H9 (cell line): ENCODE measurements around the gene EDA. TPM values are rescaled to one million over a fixed set of nuclear protein-coding genes. Genes with fewer than 3 reads are reported as not detected.

Source experiments
- DNase-seq: peaks from one replicate; pipeline ENCODE4 v3.0.0-alpha.2; 2017
- H2AFZ ChIP-seq: one replicate; pipeline ENCODE4 v1.6.1; 2013; ENCODE audit warnings: mild to moderate bottlenecking, low read length, control low read depth, moderate library complexity
- H2AK5ac ChIP-seq: 2 replicates; pipeline ENCODE4 v1.6.1; 2013; ENCODE audit warnings: low read length, control low read depth, mixed read lengths; ENCODE audit not compliant: insufficient read length
- H2BK120ac ChIP-seq: one replicate; pipeline ENCODE4 v1.6.1; 2013; ENCODE audit warnings: low read depth, mild to moderate bottlenecking, low read length, control low read depth, inconsistent platforms; ENCODE audit not compliant: poor library complexity, severe bottlenecking
- H2BK12ac ChIP-seq: 2 replicates; pipeline ENCODE4 v1.6.1; 2013; ENCODE audit warnings: low read length, control low read depth, mixed read lengths, low read depth; ENCODE audit not compliant: insufficient read length
- H2BK15ac ChIP-seq: 2 replicates; pipeline ENCODE4 v1.6.1; 2013; ENCODE audit warnings: low read depth, low read length, control low read depth
- H2BK20ac ChIP-seq: one replicate; pipeline ENCODE4 v1.6.1; 2013; ENCODE audit warnings: low read depth, mild to moderate bottlenecking, low read length, control low read depth, inconsistent platforms; ENCODE audit not compliant: poor library complexity, severe bottlenecking
- H2BK5ac ChIP-seq: 2 replicates; pipeline ENCODE4 v1.6.1; 2013; ENCODE audit warnings: low read length, control low read depth, mixed read lengths; ENCODE audit not compliant: insufficient read length
- H3K14ac ChIP-seq: 2 replicates; pipeline ENCODE4 v1.6.1; 2013; ENCODE audit warnings: low read length, control low read depth; ENCODE audit not compliant: insufficient read depth
- H3K18ac ChIP-seq: 2 replicates; pipeline ENCODE4 v1.6.1; 2013; ENCODE audit warnings: low read depth, mild to moderate bottlenecking, mixed read lengths, low read length, control low read depth; ENCODE audit not compliant: insufficient read length
- H3K23ac ChIP-seq: 2 replicates; pipeline ENCODE4 v1.6.1; 2013; ENCODE audit warnings: low read length, control low read depth, mixed read lengths, low read depth; ENCODE audit not compliant: insufficient read length
- H3K23me2 ChIP-seq: 2 replicates; pipeline ENCODE4 v1.6.1; 2013; ENCODE audit warnings: low read depth, mild to moderate bottlenecking, mixed read lengths, low read length, control low read depth; ENCODE audit not compliant: insufficient read length, poor library complexity, severe bottlenecking
- H3K27ac ChIP-seq: 2 replicates; pipeline ENCODE4 v1.5.1; 2013; ENCODE audit warnings: low read length, control low read depth, mixed read lengths, low read depth; ENCODE audit not compliant: insufficient read length
- H3K27me3 ChIP-seq: 2 replicates; pipeline ENCODE4 v1.6.1; 2013; ENCODE audit warnings: low read length, control low read depth, inconsistent platforms; ENCODE audit not compliant: insufficient read depth
- H3K4ac ChIP-seq: 2 replicates; pipeline ENCODE4 v1.6.1; 2013; ENCODE audit warnings: low read depth, mild to moderate bottlenecking, control low read depth, inconsistent platforms, low read length, moderate library complexity
- H3K4me1 ChIP-seq: 2 replicates; pipeline ENCODE4 v1.6.1; 2013; ENCODE audit warnings: low read length, control low read depth, inconsistent platforms; ENCODE audit not compliant: insufficient read depth
- H3K4me2 ChIP-seq: 2 replicates; pipeline ENCODE4 v1.6.1; 2013; ENCODE audit warnings: low read length, control low read depth, mixed read lengths; ENCODE audit not compliant: insufficient read length, insufficient read depth
- H3K56ac ChIP-seq: 2 replicates; pipeline ENCODE4 v1.6.1; 2013; ENCODE audit warnings: low read depth, mild to moderate bottlenecking, mixed read lengths, low read length, control low read depth; ENCODE audit not compliant: insufficient read length
- H3K79me1 ChIP-seq: 2 replicates; pipeline ENCODE4 v1.6.1; 2013; ENCODE audit warnings: low read depth, mild to moderate bottlenecking, moderate library complexity, low read length, control low read depth, inconsistent platforms; ENCODE audit not compliant: insufficient read depth, poor library complexity, severe bottlenecking
- H3K79me2 ChIP-seq: 2 replicates; pipeline ENCODE4 v1.6.1; 2013; ENCODE audit warnings: low read length, control low read depth, inconsistent platforms; ENCODE audit not compliant: insufficient read depth
- H3K9ac ChIP-seq: 2 replicates; pipeline ENCODE4 v1.6.1; 2013; ENCODE audit warnings: low read length, control low read depth, mixed read lengths; ENCODE audit not compliant: insufficient read length; ENCODE audit errors: extremely low read depth
- H3K9me3 ChIP-seq: one replicate; pipeline ENCODE4 v1.6.1; 2013; ENCODE audit warnings: low read depth, low read length, inconsistent platforms; ENCODE audit not compliant: control insufficient read depth
- H3T11ph ChIP-seq: one replicate; pipeline ENCODE4 v1.6.1; 2013; ENCODE audit warnings: mild to moderate bottlenecking, low read length, control low read depth, inconsistent platforms
- H4K20me1 ChIP-seq: one replicate; pipeline ENCODE4 v1.6.1; 2013; ENCODE audit not compliant: control insufficient read depth, insufficient read length, insufficient read depth
- H4K5ac ChIP-seq: 2 replicates; pipeline ENCODE4 v1.6.1; 2013; ENCODE audit warnings: low read depth, mild to moderate bottlenecking, mixed read lengths, low read length, control low read depth; ENCODE audit not compliant: insufficient read length
- H4K8ac ChIP-seq: replicated peaks from 2 replicates; pipeline ENCODE4 v1.6.1; 2013; ENCODE audit warnings: low read length, control low read depth, mixed read lengths, low read depth; ENCODE audit not compliant: insufficient read length
- H4K91ac ChIP-seq: 2 replicates; pipeline ENCODE4 v1.6.1; 2013; ENCODE audit warnings: low read depth, mild to moderate bottlenecking, moderate library complexity, mixed read lengths, low read length, control low read depth; ENCODE audit not compliant: insufficient read length
- H3K27ac Mint-ChIP-seq, 3 experiments: 2 replicates in 2 of 3; 3 replicates in 1 of 3; pipeline ENCODE4 v1.8.0; 2020 to 2021; ENCODE audit warnings: mixed read lengths in 3 of 3, mild to moderate bottlenecking in 1 of 3, moderate library complexity in 1 of 3
- H3K27me3 Mint-ChIP-seq: 2 replicates; pipeline ENCODE4 v1.8.0; 2021; ENCODE audit warnings: low read depth, mild to moderate bottlenecking, moderate library complexity, mixed read lengths
- H3K36me3 Mint-ChIP-seq, 3 experiments: 2 replicates in 2 of 3; 3 replicates in 1 of 3; pipeline ENCODE4 v1.8.0; 2020 to 2021; ENCODE audit warnings: low read depth in 3 of 3, mixed read lengths in 3 of 3; ENCODE audit not compliant: insufficient read depth in 1 of 3
- H3K4me1 Mint-ChIP-seq, 2 experiments: 2 replicates each; pipeline ENCODE4 v1.8.0; 2020; ENCODE audit warnings: mixed read lengths in 2 of 2
- H3K4me3 Mint-ChIP-seq, 2 experiments: 2 replicates in 1 of 2; 3 replicates in 1 of 2; pipeline ENCODE4 v1.8.0; 2020 to 2021; ENCODE audit warnings: mild to moderate bottlenecking in 2 of 2, mixed read lengths in 2 of 2, moderate library complexity in 1 of 2
- H3K9me3 Mint-ChIP-seq, 2 experiments: 2 replicates in 1 of 2; 3 replicates in 1 of 2; pipeline ENCODE4 v1.8.0; 2020; ENCODE audit warnings: mild to moderate bottlenecking in 2 of 2, mixed read lengths in 2 of 2, moderate library complexity in 1 of 2
- CTCF ChIP-seq: fragments of 200-600 bp; sonication (generic); conservative IDR thresholded peaks from 3 replicates; pipeline ENCODE4 v1.8.0; 2021; ENCODE audit warnings: antibody characterized with exemption, mild to moderate bottlenecking
- WGBS: extraction: QIAGEN DNeasy Blood & Tissue Kit; methylation state at CpG from one replicate; pipeline ENCODE4 v1.1.7; 2013; ENCODE audit warnings: missing lambda C conversion rate, low lambda C conversion rate, mixed read lengths; ENCODE audit not compliant: insufficient read length; ENCODE audit errors: extremely low coverage; 5-methylcytosine and 5-hydroxymethylcytosine counted together
- total RNA-seq: library from RNA; stranded (reverse); gene quantifications from 2 replicates; pipeline ENCODE4 v1.2.1, GENCODE V29; 2021

The EDA gene
- total RNA-seq, 1 experiment from 2014 or later, result 7.7 TPM

DNA sequence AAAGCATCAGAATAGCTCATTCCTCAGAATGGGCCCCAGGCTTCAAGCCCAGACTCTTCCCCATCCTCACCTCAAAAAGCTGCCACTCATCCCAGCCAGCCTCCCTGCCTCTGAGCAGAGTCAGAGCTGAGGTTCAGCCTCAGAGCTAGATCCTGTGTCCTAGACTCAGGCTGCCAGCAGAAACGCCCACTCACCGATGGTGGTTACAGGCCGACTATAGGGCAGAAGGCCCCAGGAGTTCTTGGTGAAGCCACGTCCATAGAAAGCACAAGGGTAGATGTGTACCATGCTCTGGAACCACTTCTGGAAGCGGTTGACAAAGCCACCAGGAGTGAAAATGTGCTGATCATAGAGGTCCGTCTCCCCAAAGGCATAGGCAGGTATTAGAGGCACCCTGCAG lies 426.1 kb downstream of the EDA start:
- Mint-ChIP-seq H3K4me3 (no peak overlapping the region), H3K27ac (no peak overlapping the region)

More for the DNA sequence above, 426.1 kb downstream of the EDA start:
- Histone ChIP-seq H4K5ac (no peak overlapping the region), H3K79me1 (no peaks in the 10 kb centered on the region), H3K56ac (no peak overlapping the region), H3T11ph (no peak overlapping the region), H3K23me2 (no peaks in the 10 kb centered on the region), H3K14ac (no peak overlapping the region), H3K4ac (no peak overlapping the region), H2BK20ac (no peak overlapping the region), H3K9me3 (peaks cover 41% of the 10 kb centered on the region), H3K27ac (no peak overlapping the region), H4K8ac (no peak overlapping the region), H2BK120ac (no peak overlapping the region), H3K18ac (no peak overlapping the region), H2AFZ (no peak overlapping the region), H3K4me2 (no peak overlapping the region), H3K27me3 (no peaks in the 10 kb centered on the region), H3K4me1 (no peaks in the 10 kb centered on the region), H4K91ac (no peak overlapping the region), H2BK5ac (no peak overlapping the region), H4K20me1 (no peaks in the 10 kb centered on the region), H3K23ac (no peak overlapping the region), H2BK12ac (no peak overlapping the region), H2BK15ac (no peak overlapping the region), H3K9ac (no peak overlapping the region), H3K79me2 (no peaks in the 10 kb centered on the region), H2AK5ac (no peak overlapping the region)
- TF ChIP-seq CTCF, result no peak
- peaks cover 66 to 67% of the 10 kb centered on the region in 2 experiments for H3K9me3 Mint-ChIP-seq
- peaks cover 2 to 6% (median 5%) of the 10 kb centered on the region in 3 experiments; a peak in 4 of 7 replicates for H3K36me3 Mint-ChIP-seq
- H3K27me3 Mint-ChIP-seq, result peaks cover 2% of the 10 kb centered on the region; the same call in 1 of the 2 replicates
- no peak for DNase-seq
- no peaks in the 10 kb centered on the region; a peak in 1 of 4 replicates for H3K4me1 Mint-ChIP-seq
- no CpG with 5 or more reads among the region's 6 CpGs for WGBS
